Superior temporal gyrus (tissue), 1 donor: ENCODE measurements around the gene SLC25A6.
"Not testable (repeated sequence)": the region's sequence is repeated elsewhere in the genome, so short reads cannot be mapped to it uniquely, and the experiment has no call there.

Experiments
- DNase-seq: peaks from one replicate; pipeline ENCODE4 v3.0.0-alpha.2; 2016; ENCODE audit errors: extremely low spot score

The SLC25A6 gene

DNA sequence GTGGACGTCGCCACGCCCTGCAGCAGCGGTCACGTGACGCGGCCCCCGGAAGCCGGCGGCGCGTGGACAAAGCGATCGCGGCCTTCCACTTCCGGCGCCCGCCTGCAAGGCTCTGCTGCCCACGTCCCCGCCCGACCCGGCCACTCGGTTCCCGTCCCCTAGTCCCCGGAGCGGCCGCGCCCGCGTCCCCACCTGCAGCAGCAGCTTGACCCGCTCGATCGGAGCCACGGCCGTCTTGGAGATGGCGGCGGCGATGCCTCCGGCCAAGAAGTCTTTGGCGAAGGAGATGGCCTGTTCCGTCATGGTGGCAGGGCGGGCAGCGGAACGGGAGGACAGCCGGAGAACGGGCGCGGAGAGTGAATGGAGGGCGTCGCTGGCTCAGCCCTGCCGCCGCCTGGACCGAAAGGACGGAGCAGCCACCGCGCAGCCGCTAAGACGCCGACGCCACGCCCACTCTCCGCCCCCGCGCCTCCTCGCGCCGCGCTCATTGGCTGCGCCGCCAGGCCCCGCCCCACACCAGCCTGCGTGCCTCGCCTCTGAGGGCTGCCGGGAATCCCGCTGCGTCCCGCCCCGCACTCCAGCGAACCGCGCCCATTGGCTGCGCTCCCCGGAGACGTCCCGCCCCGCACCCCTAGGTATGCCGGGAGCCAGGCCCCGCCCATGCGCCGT, at the start of gene SLC25A6:
TSS of gene SLC25A6 (minus strand) at position 407 of the 669 bp plus-strand sequence. CDS start at position 303, 104 bp downstream.
- DNase-seq: peak; percentile 97

DNA sequence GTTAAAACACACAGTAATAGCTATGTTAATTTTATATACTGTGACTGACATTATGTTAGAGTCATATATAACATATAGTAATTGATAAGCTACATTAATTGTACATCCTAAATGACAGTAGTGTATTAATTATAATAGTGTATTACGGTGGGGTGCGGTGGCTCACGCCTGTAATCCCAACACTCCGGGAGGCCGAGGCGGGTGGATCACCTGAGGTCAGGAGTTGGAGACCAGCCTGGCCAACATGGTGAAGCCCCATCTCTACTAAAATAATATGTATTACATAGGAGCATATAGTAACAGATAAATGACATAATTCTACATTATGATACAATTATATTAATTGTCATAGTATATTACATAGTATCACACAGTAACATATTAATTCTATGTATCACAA, 48.6 kb upstream of the SLC25A6 start:
- no peak for DNase-seq

DNA sequence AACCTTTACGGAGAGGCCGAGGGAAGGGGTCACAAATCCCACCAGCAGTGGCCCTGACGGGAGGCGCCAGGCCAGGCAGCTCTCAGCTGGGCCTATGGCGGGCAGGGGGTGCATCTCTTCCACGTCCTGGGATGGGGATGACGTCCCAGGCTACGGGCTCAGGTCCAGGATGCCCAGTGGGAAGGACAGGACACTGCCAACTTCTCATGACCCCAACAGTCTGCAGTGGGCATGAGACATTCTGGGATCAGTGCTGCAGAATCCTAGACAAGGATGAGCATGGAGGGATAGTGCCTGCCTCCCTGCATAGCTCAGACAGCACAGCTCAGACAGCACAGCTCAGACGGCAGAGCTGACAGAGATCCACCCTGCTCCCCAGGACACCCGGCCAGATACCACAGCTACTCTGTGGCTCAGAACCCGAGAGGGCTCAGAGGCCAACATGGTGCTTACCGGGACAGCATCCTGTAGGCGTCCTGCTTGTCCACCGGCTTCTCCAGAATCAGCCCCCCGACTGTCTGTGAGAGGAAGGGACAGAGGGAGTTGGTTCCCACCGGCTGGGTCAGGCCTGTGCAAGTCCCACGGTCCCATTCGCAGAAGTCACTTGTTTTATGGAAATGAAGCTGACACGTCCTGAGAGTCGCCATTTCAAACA, 43.5 kb upstream of the SLC25A6 start:
- DNase-seq: no peak

DNA sequence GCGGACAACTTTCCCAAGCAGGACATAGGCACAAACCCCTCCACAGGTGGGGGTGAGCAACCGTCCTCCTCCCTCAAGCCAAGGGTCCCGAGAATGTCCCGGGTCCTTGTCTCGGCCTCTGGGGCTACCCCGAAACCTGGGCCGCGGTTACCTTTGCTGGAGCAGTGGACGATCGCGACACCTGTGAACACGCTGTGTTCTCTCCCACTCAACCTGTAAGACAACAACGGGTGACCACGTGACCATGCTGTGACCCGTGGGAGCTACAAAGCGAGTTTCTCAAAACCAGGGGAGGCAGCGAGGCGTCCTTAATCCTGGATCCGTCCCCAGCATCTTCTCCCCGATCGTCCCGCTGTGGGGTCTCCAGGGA, 42.9 kb upstream of the SLC25A6 start:
- no peak for DNase-seq

DNA sequence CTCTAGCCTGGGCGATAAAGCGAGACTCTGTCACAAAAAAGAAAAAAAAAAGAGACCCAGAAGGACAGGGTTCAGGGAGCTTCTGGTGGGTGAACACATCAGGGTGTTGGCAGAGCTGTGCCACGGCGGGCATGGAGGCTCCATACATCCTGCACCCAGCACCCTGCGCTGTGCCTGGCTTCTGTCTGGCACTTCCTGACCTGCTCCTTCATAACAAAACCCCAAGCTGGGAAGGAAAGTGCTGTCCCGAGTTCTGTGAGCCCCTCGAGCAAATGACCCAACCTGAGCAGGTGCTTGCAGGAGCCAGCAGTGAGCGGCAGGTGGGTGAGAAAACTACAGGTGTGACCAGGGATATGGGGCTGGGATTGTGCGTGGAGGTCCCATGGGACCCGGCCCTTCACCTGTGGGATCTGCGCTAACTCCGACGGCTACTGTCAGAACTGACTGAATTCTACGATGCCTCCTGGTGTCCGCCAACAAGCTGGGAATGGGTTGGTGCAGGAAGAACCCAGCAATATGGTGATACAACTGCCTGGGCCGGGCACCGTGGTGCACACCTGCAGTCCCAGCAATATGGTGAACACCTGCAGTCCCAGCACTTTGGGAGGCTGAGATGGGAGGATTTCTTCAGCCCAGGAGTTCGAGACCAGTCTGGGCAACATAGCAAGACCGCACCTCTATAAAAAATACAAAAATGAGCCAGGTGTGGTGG, 41.9 kb upstream of the SLC25A6 start:
- DNase-seq: no peak

DNA sequence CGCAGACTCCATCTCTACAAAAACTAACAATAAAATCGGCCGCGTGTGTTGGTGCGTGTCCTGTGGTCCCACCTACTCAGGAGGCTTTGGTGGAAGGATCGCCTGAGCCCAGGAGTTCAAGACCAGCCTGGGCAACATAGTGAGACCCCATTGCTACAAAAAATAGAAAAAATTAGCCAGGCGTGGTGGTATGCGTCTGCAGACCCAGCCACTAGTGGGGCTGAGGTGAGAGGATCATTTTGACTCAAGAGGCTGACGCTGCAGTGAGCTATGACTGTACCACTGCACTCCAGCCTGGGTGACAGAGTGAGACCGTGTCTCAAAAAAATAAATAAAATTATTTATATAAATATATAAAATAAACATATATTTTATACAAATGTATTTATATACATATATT, 38.5 kb upstream of the SLC25A6 start:
- no peak for DNase-seq

DNA sequence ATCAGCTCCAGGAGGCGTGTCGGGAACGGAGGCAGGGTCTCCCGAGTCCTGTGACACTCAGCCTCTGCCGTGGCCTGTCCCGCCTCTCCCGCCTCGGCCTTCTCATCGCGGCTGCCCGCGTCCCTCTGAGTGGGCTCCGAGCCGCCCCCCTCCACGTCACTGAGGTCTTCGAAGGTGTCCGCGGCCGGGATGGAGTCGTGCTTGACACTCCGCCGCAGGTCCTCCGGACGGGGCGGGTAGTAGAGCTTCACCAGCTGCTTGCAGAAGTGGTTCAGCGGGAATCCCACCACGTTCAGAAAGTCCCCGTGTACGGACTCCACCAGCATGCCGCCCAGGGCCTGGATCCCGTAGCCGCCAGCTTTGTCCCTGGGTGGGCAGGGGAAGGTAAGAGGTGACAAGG, 35.8 kb upstream of the SLC25A6 start:
- DNase-seq: no peak

DNA sequence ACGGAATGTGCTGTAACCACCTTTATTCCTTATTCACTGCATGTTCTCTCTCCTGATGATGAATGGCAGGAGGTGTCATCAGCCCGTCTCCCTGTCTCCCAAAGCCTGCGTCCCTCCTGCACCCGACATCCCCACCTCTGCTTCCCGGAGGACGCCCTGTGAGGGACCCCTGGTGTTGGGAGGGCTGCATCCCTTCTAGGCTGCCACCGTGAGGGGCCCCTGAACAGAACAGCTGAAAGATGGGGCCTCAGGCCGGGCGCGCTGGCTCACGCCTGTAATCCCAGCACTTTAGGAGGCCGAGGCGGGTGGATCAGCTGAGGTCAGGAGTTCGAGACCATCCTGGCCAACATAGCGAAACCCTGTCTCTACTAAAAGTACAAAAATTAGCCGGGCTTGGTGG, 34.4 kb upstream of the SLC25A6 start:
- not testable (repeated sequence) for DNase-seq

DNA sequence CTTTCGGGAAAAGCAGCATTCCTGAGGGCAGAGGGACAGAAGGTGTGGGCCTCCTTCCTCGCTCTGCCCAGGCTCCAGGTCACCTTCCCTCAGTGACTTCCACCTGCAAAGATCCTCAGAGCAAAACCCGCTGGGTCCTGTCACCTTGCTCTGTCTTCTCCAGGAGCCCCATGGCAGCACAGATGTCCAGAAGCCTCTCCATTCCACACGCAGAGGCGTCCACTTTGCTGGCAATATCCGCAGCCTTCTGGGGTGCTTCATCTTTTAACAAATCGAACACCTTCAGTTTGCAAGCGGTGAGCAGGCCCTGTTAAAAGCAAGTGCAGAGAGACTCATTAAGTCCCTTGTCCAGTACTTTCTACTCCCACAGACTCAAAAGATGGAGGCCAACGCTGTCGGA, 33.5 kb upstream of the SLC25A6 start:
- DNase-seq: no peak

DNA sequence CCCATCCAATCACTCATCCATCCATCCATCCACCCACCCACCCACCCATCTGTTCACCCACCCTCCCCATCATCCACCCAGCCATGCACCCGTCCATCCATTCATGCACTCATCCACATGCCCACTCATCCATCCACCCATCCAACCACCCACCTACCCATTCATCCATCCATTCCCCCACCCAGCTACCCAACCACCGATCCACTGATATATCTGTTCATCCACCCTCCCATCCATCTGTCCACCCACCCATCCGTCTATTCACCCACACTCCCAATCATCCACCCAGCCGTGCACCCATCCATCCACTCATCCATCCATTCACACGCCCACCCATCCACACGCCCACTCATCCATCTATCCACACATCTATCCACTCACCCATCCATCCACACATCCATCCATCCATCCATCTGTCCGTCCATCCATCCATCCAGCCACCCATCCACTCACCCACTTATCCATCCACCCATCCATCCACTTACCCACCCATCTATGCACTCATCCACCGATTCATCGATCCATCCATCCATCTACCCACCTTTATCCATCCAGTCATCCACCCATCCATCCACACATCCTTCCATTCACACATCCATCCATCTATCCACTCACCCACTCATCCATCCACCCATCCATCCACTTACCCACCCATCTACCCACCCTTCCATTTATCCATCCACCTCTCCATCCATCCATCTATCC, 32.4 kb upstream of the SLC25A6 start:
- no peak for DNase-seq

DNA sequence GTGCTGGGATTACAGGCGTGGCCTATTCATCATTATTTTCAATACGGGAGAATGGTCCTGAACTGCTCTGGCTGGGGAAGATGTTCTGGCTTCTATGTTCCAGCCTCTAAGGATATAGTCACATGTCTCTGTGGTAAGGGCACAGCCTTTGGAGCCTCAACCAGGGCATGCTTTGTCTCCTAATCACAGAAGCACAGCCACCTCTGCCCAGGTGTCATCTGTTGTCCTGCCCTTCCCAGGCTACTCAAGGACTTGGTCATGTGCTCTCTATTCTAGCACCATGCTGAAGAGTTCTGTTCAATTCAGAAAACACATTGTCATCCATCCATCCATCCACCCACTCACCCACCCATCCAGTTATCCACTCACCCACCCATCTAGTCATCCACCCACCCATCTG, 31.3 kb upstream of the SLC25A6 start:
- no peak for DNase-seq

DNA sequence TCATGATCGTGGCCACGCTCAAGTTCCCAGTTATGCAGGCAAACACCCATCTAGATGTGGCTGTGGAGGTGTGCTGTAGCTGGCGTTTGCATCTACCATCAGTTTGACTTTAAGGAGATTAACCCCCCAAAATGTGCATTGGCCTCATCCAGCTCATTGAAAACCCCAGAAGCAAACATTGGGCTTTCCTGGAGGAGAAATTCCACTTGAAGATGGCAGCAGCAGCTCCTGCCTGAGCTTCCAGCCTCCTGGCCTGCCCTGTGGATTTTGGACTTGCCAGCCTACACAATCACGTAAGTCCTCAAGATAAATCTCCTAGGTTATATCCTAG, 30.2 kb upstream of the SLC25A6 start:
- no peak for DNase-seq

DNA sequence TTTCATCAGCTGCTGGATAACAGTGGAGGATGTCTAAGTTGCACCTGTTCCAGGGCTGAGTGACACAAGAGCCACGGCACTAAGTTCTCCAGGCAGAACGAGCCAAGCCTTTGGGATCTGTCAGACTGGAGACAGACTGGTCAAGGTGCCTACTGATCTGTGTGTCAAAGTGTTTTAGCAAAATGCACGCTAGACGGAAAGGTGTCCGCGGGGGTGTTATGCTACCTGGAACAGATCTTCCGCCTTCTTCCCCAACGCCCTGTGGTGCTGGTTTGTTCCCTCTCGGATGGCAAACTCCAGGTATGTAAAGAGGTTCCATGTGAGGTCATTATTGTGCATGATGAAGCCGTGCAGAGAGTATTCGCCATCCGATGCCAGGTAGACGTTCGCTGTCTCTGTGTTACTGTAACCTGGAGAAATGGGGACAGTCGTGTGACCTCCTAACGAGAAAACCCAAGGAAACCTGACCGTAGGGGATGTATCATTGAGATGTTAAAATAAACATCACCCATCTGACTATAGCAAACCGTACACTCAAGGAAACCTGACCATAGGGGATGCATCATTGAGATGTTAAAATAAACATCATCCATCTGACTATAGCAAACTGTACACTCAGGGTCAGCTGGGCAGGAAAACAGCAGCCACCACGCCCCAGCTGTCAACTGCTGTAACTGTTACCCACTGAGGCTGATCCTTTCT, 29.7 kb upstream of the SLC25A6 start:
- DNase-seq: no peak

DNA sequence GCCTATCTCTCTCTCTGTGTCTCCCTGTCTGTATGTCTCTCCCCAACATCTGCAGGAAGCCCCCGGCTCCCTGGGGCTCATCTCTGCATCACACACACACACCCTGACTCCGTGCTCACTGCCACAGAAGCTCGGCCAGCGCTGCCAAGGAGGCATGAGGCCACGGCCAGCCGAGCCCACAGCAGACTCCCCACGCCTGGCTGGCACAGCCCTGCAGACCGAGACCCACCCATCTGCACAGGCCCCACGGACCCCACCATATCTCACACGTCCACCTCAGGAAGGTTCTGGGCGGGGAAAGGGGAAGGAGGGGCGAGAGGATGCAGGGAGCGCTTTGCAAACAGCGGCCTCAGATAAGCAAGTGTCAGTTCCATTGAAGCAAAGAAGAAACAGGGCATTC, 28.5 kb upstream of the SLC25A6 start:
- DNase-seq: no peak

DNA sequence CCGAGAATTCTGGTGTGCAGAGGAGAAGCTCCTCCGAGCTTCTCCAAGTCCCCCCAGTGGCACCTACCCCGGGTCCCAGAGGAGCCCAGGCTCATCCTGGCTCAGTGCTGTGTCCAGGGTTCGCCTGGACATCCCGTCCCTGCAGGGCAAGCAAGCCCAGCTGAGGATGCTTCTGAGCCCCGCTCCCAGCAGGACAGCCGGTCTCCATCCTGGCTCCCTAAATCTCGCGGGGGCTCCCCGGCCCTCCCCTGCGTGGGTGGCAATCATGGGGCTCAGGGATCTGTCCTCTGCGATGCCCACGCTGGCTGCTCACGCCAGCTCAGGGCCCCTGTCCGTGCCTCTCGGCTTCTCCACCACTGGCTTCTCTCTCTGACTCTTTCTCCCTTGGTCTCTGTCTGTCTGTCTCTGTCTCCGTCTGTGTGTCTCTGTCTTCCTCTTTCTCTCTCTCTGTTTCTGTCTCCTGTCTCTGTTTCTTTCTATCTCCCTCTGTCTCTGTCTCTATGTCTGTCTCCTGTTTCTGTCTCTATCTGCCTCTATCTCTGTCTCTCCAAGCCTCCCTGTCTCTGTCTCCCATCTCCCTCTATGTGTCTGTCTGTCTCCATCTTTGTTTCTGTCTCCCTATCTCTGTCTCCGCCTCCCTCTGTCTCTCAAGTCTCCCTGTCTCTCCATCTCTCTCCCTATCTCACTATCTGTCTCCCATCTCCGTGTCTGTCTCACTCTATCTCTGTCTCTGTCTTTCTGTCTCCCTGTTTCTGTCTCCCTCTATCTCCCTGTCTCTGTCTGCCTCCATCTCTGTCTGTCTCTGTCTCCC, 27.8 kb upstream of the SLC25A6 start:
- no peak for DNase-seq

DNA sequence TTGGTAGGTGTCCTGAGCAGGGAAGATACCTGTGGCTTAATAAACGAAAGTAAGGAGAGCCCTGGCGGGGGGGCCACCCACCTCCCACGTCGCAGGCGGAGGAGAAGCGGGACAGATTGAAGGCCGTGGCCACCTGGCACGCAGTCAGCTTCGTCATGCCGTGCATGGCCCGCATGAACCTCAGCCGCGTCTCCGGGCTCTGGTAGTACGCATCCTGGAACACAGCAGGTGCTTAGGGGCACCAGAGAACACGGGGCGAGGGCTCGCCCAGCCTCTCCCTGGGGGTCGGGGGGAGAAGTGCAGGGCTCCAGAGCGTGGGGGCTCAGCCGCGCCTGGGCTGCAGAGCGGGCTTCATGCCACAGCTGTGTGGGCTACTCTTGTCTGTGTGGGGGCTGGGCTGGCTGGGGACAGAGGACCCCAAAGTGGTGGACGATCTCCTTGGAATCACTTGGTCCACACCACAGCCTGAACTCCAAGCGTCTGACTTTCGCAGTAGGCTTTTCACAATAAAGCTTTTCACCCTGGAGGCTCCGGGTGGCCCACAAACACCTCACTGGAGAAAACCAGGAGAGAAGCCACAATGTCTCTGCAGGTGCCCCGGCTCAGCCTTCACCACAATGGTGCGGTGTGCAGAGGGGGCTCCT, 27.1 kb upstream of the SLC25A6 start:
- DNase-seq: no peak

DNA sequence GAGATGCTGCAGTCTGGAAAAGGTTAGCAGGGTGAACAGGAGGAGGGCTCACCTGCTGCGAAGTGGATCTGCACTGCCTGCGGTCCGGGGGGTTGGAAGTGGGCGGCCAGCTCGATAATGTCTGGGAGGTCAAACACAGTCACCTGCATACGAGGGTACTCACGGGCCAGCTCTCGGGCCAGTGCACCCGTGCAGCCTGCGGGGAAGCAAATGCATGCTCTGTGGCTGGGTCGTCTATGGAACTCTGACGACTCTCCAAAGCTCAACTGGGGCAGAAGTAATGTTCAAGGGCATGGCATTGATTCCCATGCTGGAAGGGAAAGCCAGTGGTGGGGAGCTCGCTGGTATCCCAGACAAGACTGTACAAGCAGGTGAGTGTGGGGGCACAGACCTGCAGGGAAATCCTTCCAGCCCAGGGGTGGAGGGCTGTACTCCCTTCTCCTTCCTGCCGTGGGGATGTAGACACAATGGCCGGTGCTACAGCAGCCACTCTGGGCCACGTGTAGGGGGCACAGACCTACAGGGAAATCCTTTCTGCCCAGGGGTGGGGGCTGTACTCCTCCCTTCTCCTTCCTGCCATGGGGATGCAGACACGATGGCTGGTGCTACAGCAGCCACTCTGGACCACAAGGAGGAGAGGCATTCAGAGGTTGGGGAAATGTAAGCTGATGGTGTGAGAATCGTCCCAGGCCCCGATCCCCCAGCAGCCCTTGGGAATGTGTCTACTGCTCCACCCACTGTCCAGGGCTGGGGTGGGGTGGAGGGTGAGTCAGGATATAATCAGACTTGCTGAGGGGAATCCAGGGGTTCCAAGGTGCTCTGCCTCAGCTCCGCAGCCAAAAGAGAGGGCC, 26.2 kb upstream of the SLC25A6 start:
- no peak for DNase-seq

DNA sequence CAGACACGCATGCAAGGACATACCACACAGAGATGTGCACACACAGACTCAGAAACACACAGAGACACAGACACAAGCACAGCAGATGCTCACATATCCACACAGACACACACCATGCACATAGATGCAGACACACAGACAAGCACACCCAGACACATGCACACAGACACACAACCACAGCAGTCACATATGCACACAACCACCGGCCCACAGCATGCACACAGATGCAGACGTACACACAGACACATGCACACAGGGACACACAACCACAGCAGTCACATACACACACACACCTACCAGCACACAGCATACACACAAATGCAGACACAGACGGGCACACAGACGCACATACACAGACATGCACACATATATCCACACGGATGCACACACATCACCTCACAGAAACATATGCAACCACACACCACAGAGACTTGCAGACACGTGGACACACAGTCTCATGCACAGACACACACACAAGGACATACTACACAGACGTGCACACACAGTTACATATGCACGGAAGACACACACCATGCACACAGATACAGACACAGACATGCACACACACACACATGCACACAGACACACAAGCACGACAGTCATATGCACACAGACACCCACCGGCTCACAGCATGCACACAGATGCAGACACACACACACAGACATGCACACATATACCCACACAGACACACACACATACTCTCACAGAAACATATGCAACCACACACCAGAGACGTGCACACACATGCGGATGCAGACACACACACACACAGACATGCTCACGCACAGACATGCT, 25.2 kb upstream of the SLC25A6 start:
- DNase-seq: no peak

DNA sequence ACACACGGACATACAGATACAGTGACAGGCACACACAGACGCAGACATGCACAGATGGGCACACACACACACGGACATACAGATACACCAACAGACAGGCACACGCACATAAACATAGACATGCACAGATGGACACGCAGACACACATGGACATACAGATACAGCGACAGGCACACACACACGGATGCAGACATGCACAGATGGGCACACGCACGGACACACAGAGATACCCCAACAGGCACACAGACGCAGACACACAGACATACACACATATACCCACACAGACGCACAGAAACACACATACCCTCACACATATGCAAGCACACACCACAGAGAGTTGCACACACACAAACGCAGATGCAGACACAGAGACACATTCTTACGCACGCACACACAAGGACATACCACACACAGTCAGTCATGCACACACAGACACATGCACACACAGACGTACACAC, 24.4 kb upstream of the SLC25A6 start:
- no peak for DNase-seq
